NT2/D1 (cell line): ENCODE results near the gene ZNF750.

Experiments
- DNase-seq: peaks from one replicate; pipeline ENCODE4 v3.0.0-alpha.2; 2011; ENCODE audit warnings: low read depth, low spot score
- H3K27me3 ChIP-seq: 2 replicates; pipeline ENCODE4 v1.6.0; 2011; ENCODE audit warnings: mild to moderate bottlenecking; ENCODE audit not compliant: insufficient read length, insufficient read depth
- H3K36me3 ChIP-seq: 2 replicates; pipeline ENCODE4 v1.6.1; 2011; ENCODE audit warnings: mild to moderate bottlenecking, low read length, mixed read lengths; ENCODE audit not compliant: insufficient read depth, insufficient read length
- H3K4me1 ChIP-seq: 2 replicates; pipeline ENCODE4 v1.5.1; 2011; ENCODE audit not compliant: insufficient read depth, insufficient read length
- H3K4me3 ChIP-seq: 2 replicates; pipeline ENCODE4 v1.5.1; 2011; ENCODE audit warnings: low read depth; ENCODE audit not compliant: insufficient read length
- H3K9ac ChIP-seq: 2 replicates; pipeline ENCODE4 v1.6.0; 2011; ENCODE audit warnings: low read depth; ENCODE audit not compliant: insufficient read length
- H3K9me3 ChIP-seq: 2 replicates; pipeline ENCODE4 v1.5.1; 2011; ENCODE audit warnings: mild to moderate bottlenecking, low read length; ENCODE audit not compliant: insufficient read depth
- SUZ12 ChIP-seq: IDR thresholded peaks from 2 replicates; pipeline ENCODE4 v1.6.1; 2011; ENCODE audit not compliant: insufficient read length, insufficient read depth; ENCODE audit errors: extremely low read depth
- YY1 ChIP-seq: IDR thresholded peaks from 2 replicates; pipeline ENCODE4 v1.6.1; 2011; ENCODE audit not compliant: insufficient read length, insufficient read depth
- ZNF274 ChIP-seq: IDR thresholded peaks from 2 replicates; pipeline ENCODE4 v1.6.1; 2011; ENCODE audit warnings: mild to moderate bottlenecking, low read depth, low read length

The ZNF750 gene

DNA sequence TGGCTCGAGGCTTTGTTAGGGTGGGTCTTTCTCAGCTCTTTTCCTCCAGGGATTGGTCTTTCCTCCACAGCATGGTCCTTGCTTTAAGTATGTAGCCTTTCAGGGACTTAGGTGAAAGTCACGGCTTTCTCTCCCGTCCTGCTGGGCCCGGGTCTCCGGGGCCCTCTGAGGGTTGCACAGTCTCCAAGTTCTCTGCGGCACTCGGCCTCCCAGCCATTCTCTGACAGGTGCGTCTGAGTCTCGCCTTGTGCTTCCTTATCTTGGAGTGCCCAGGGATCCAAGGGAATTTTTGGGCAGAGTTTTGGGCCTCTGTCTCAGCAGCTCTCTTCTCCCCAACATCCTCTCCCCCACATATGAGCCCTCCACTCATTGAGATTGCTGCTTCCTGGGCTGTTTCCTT, 36.6 kb downstream of the ZNF750 start:
- H3K9ac ChIP-seq, result no peak overlapping the region
- no peak for TF ChIP-seq YY1
- no peak for TF ChIP-seq SUZ12
- no peak for TF ChIP-seq ZNF274
- H3K4me1 ChIP-seq, result peaks cover 6% of the 10 kb centered on the region
- no peaks in the 10 kb centered on the region for H3K27me3 ChIP-seq
- H3K36me3 ChIP-seq, result peaks cover 57% of the 10 kb centered on the region
- DNase-seq, result no peak
- no peak overlapping the region for H3K4me3 ChIP-seq
- H3K9me3 ChIP-seq, result no peaks in the 10 kb centered on the region; the same call in 1 of the 2 replicates

GRCh38 chr17:82802075-82802780, 37.6 kb downstream of the ZNF750 start:
- H3K9me3 ChIP-seq, result no peaks in the 10 kb centered on the region; the same call in 1 of the 2 replicates
- peaks cover 6% of the 10 kb centered on the region for H3K4me1 ChIP-seq
- H3K4me3 ChIP-seq, result no peak overlapping the region
- no peak for TF ChIP-seq SUZ12
- no peak for TF ChIP-seq YY1
- no peak for TF ChIP-seq ZNF274
- H3K27me3 ChIP-seq, result no peaks in the 10 kb centered on the region
- H3K36me3 ChIP-seq, result peaks cover 47% of the 10 kb centered on the region
- no peak for DNase-seq
- no peak overlapping the region for H3K9ac ChIP-seq

DNA sequence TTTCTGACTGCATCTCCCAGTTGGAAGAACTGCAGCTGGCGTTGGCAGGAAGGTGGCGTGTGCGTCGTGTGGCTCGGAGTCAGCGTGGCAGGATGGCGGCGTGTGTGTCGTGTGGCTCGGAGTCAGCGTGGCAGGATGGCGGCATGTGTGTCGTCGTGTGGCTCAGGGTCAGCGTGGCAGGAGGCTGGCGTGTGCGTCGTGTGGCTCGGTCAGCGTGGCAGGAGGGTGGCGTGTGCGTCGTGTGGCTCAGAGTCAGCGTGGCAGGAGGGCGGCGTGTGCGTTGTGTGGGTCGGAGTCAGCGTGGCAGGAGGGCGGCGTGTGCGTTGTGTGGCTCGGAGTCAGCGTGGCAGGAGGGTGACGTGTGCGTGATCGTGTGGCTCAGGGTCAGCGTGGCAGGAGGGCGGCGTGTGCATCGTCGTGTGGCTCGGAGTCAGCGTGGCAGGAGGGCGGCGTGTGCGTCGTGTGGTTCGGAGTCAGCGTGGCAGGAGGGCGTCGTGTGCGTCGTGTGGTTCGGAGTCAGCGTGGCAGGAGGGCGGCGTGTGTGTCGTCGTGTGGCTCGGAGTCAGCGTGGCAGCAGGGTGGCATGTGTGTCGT, 38.3 kb downstream of the ZNF750 start:
- no peaks in the 10 kb centered on the region for H3K27me3 ChIP-seq
- DNase-seq, result no peak
- H3K4me3 ChIP-seq, result no peak overlapping the region
- no peaks in the 10 kb centered on the region; the same call in 1 of the 2 replicates for H3K9me3 ChIP-seq
- no peak for TF ChIP-seq ZNF274
- TF ChIP-seq SUZ12, result no peak
- no peak for TF ChIP-seq YY1
- peaks cover 42% of the 10 kb centered on the region for H3K36me3 ChIP-seq
- peaks cover 6% of the 10 kb centered on the region for H3K4me1 ChIP-seq
- H3K9ac ChIP-seq, result no peak overlapping the region

DNA sequence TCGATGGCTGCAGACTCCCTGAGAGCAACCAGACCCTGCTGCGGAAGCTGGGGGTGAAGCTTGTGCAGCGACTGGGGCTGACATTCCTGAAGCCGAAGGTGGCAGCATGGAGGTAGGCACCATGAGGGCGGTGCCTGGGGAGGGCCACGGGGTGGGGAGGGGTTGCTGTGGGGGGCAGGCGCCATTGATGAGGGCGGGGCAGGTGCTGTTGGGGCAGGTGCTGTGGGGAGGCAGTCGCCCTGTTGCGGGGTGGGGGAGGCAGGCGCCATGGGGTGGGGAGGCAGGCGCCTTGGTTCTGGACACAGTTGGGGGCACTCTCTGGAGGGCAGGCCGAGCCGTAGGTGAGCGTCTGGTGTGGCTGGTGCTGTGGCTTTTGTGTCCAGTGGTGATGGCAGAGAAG, 38.9 kb downstream of the ZNF750 start:
- H3K27me3 ChIP-seq, result no peaks in the 10 kb centered on the region
- no peak for DNase-seq
- peaks cover 5% of the 10 kb centered on the region for H3K4me1 ChIP-seq
- H3K9me3 ChIP-seq, result no peaks in the 10 kb centered on the region; the same call in 1 of the 2 replicates
- TF ChIP-seq SUZ12 (no peak), YY1 (no peak)
- peaks cover 39% of the 10 kb centered on the region for H3K36me3 ChIP-seq
- no peak overlapping the region for H3K4me3 ChIP-seq
- no peak overlapping the region for H3K9ac ChIP-seq

DNA sequence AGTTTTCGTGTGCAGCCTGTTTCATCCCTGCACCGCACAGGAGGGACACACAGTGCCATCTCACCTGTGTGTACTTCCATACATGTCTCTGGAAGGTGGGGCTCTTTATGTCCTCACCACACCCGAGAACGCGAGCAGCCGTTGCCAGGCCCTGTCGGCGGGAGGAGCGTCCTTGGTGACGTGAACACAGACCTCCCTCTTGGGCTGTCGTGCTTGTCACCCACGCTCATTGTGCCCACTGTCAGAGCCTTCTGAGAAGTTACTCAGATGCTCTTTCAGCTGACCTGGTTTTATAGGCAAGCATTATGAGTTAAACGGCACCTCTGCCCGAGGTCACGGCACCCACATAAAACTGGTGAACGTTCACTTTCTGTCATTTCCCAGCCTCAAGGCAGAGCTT, 40.2 kb downstream of the ZNF750 start:
- Histone ChIP-seq H3K36me3 (peaks cover 44% of the 10 kb centered on the region), H3K27me3 (no peaks in the 10 kb centered on the region), H3K9ac (no peak overlapping the region), H3K4me3 (no peak overlapping the region), H3K9me3 (no peaks in the 10 kb centered on the region; the same call in 1 of the 2 replicates), H3K4me1 (peaks cover 4% of the 10 kb centered on the region)
- TF ChIP-seq ZNF274 (no peak), SUZ12 (no peak), YY1 (no peak)
- no peak for DNase-seq

- no peak for DNase-seq
- no peaks in the 10 kb centered on the region for H3K27me3 ChIP-seq
- H3K4me3 ChIP-seq, result no peak overlapping the region
- no peak for TF ChIP-seq YY1
- no peak for TF ChIP-seq SUZ12
- H3K9ac ChIP-seq, result no peak overlapping the region
- no peaks in the 10 kb centered on the region; the same call in 1 of the 2 replicates for H3K9me3 ChIP-seq
- peaks cover 48% of the 10 kb centered on the region for H3K36me3 ChIP-seq
- peaks cover 4% of the 10 kb centered on the region for H3K4me1 ChIP-seq
Measured at GRCh38 chr17:82798752-82799151, 41.1 kb downstream of the ZNF750 start.

DNA sequence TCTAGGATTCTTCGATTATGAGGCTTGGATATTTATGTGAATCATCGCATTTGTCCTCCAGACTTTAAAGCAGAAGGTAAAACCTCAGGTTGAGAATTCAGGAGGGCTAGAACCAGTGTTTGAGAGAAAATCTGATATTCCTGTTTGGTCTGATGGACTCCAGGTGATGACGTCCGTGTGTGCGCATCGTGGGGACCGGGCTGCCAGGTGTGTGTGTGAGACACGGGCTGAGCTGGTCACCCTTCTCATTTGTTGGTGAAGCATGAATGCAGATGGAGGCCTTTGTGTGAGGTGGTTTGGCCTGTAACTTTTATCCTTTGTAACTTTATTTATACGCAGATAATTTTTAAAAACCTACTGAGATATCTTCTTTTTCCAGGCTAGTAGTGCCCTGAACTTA, 42.8 kb downstream of the ZNF750 start:
- H3K36me3 ChIP-seq, result peaks cover 55% of the 10 kb centered on the region
- TF ChIP-seq SUZ12, result no peak
- no peak for TF ChIP-seq YY1
- no peak for TF ChIP-seq ZNF274
- H3K9ac ChIP-seq, result no peak overlapping the region

More for the DNA sequence above, 42.8 kb downstream of the ZNF750 start:
- no peaks in the 10 kb centered on the region for H3K27me3 ChIP-seq
- H3K4me3 ChIP-seq, result no peak overlapping the region
- H3K9me3 ChIP-seq, result no peaks in the 10 kb centered on the region; the same call in 1 of the 2 replicates
- no peak for DNase-seq
- peaks cover 7% of the 10 kb centered on the region for H3K4me1 ChIP-seq
